ENCODE measurements around the gene POLR1B.

- TF ChIP-seq, protein P1, sequence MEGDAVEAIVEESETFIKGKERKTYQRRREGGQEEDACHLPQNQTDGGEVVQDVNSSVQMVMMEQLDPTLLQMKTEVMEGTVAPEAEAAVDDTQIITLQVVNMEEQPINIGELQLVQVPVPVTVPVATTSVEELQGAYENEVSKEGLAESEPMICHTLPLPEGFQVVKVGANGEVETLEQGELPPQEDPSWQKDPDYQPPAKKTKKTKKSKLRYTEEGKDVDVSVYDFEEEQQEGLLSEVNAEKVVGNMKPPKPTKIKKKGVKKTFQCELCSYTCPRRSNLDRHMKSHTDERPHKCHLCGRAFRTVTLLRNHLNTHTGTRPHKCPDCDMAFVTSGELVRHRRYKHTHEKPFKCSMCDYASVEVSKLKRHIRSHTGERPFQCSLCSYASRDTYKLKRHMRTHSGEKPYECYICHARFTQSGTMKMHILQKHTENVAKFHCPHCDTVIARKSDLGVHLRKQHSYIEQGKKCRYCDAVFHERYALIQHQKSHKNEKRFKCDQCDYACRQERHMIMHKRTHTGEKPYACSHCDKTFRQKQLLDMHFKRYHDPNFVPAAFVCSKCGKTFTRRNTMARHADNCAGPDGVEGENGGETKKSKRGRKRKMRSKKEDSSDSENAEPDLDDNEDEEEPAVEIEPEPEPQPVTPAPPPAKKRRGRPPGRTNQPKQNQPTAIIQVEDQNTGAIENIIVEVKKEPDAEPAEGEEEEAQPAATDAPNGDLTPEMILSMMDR (IDR thresholded peaks at IDR 0.05; ENCODE audit: insufficient read depth, low read depth, low read length) = no peak
- TF ChIP-seq EZH2 (IDR thresholded peaks at IDR 0.05; ENCODE audit: insufficient read depth, low read length) = no peak
Observed at GRCh38 chr2:112580084-112580483, 37.8 kb downstream of the POLR1B start.

Data from astrocyte (in vitro differentiated cells and primary cell).